Liver (tissue), 3 donors: ENCODE results near the gene CISTR.

Experiments used
- ATF3 ChIP-seq: IDR thresholded peaks from 2 replicates; pipeline ENCODE4 v1.6.1; 2016; ENCODE audit warnings: antibody characterized with exemption
- CTCF ChIP-seq: fragments of 150-350 bp; IDR thresholded peaks from 2 replicates; pipeline ENCODE4 v1.5.1; 2017; ENCODE audit warnings: improper control_type of control experiment, low read depth, low read length; ENCODE audit not compliant: missing input control
- GABPA ChIP-seq, 2 donors: IDR thresholded peaks in 1 of 2; conservative IDR thresholded peaks in 1 of 2; 2 replicates each; pipeline ENCODE4 v1.6.1; 2016; ENCODE audit warnings: antibody characterized with exemption in 2 of 2, mild to moderate bottlenecking in 1 of 2, moderate library complexity in 1 of 2
- REST ChIP-seq: IDR thresholded peaks from 2 replicates; pipeline ENCODE4 v1.6.1; 2016; ENCODE audit warnings: antibody characterized with exemption, mild to moderate bottlenecking
- SP1 ChIP-seq: IDR thresholded peaks from 2 replicates; pipeline ENCODE4 v1.6.1; 2018; ENCODE audit warnings: antibody characterized with exemption, mild to moderate bottlenecking
- TAF1 ChIP-seq: conservative IDR thresholded peaks from 2 replicates; pipeline ENCODE4 v1.6.1; 2016; ENCODE audit warnings: antibody characterized with exemption, mild to moderate bottlenecking
- ZBTB33 ChIP-seq: IDR thresholded peaks from 2 replicates; pipeline ENCODE4 v1.6.1; 2016; ENCODE audit warnings: antibody characterized with exemption
- donor health status: healthy.
- donor health status: healthy.

GRCh38 chr12:53776872-53777271 is 25.1 kb upstream of the CISTR start:
- TF ChIP-seq CTCF (no peak), TAF1 (no peak), ATF3 (no peak), SP1 (no peak), GABPA (IDR thresholded peaks at IDR 0.05 in 1 of 2, conservative IDR thresholded peaks at IDR 0.05 in 1 of 2) (no peak), REST (no peak), ZBTB33 (no peak)
